GM23248 (cell line): ENCODE results near the gene THBS1. TPM values are rescaled to one million over a fixed set of nuclear protein-coding genes. Genes with fewer than 3 reads are reported as not detected.

Experiments used
- DNase-seq: peaks from one replicate; pipeline ENCODE4 v3.0.0-alpha.2; 2015
- H2AFZ ChIP-seq: fragments of 200-600 bp; sonication (generic); 2 replicates; pipeline ENCODE4 v1.6.1; 2016; ENCODE audit warnings: antibody characterized with exemption
- H3F3A ChIP-seq: fragments of 200-600 bp; sonication (generic); 2 replicates; pipeline ENCODE4 v1.6.1; 2016; ENCODE audit warnings: mild to moderate bottlenecking, antibody characterized with exemption, mixed run types; ENCODE audit not compliant: insufficient read depth
- H3K27ac ChIP-seq: fragments of 200-600 bp; sonication (generic); 2 replicates; pipeline ENCODE4 v1.5.1; 2016; ENCODE audit warnings: mild to moderate bottlenecking
- H3K27me3 ChIP-seq: fragments of 200-600 bp; sonication (generic); replicated peaks from 2 replicates; pipeline ENCODE4 v1.6.1; 2016; ENCODE audit warnings: mild to moderate bottlenecking; ENCODE audit not compliant: insufficient read depth
- H3K36me3 ChIP-seq: fragments of 200-600 bp; sonication (generic); 2 replicates; pipeline ENCODE4 v1.6.1; 2016; ENCODE audit warnings: low read depth, mild to moderate bottlenecking
- H3K4me1 ChIP-seq: fragments of 200-600 bp; sonication (generic); 2 replicates; pipeline ENCODE4 v1.6.1; 2016; ENCODE audit warnings: mild to moderate bottlenecking; ENCODE audit not compliant: insufficient read depth
- H3K4me2 ChIP-seq: fragments of 200-600 bp; sonication (generic); one replicate; pipeline ENCODE4 v1.6.1; 2016; ENCODE audit warnings: mild to moderate bottlenecking; ENCODE audit not compliant: unreplicated experiment
- H3K4me3 ChIP-seq: fragments of 200-600 bp; sonication (generic); 2 replicates; pipeline ENCODE4 v1.5.1; 2016; ENCODE audit warnings: mild to moderate bottlenecking
- H3K79me2 ChIP-seq: fragments of 200-600 bp; sonication (generic); 2 replicates; pipeline ENCODE4 v1.6.1; 2016; ENCODE audit warnings: mild to moderate bottlenecking; ENCODE audit not compliant: insufficient read depth
- H3K9ac ChIP-seq: fragments of 200-600 bp; sonication (generic); 2 replicates; pipeline ENCODE4 v1.6.1; 2016; ENCODE audit warnings: mild to moderate bottlenecking
- H3K9me2 ChIP-seq: fragments of 200-600 bp; sonication (generic); 2 replicates; pipeline ENCODE4 v1.6.1; 2016; ENCODE audit warnings: mixed run types, mild to moderate bottlenecking, moderate library complexity; ENCODE audit not compliant: insufficient read depth
- H3K9me3 ChIP-seq: fragments of 200-600 bp; sonication (generic); one replicate; pipeline ENCODE4 v1.6.1; 2017; ENCODE audit warnings: low read depth
- H4K20me1 ChIP-seq: fragments of 200-600 bp; sonication (generic); 2 replicates; pipeline ENCODE4 v1.6.0; 2016; ENCODE audit not compliant: insufficient read depth
- EZH2 ChIP-seq: fragments of 200-600 bp; sonication (generic); IDR thresholded peaks from 2 replicates; pipeline ENCODE4 v1.6.1; 2018; ENCODE audit warnings: antibody characterized with exemption, mild to moderate bottlenecking; ENCODE audit not compliant: insufficient read depth, poor library complexity, severe bottlenecking
- EZH2phosphoT487 ChIP-seq: fragments of 200-600 bp; sonication (generic); IDR thresholded peaks from 2 replicates; pipeline ENCODE4 v1.6.1; 2018; ENCODE audit warnings: antibody characterized with exemption, moderate library complexity, mild to moderate bottlenecking, low read depth; ENCODE audit not compliant: insufficient read depth
- WGBS, 2 experiments: methylation state at CpG; one replicate each; pipeline ENCODE4 v1.1.6; 2015 to 2017; ENCODE audit warnings: low lambda C conversion rate in 2 of 2, low coverage in 1 of 2; ENCODE audit errors: missing lambda C conversion rate in 2 of 2; 5-methylcytosine and 5-hydroxymethylcytosine counted together
- in situ Hi-C: fragments of 300-500 bp; cut with MboI; formaldehyde crosslinking; loops from 2 replicates; pipeline ENCODE4 v1.15.0; 2020
- polyA plus RNA-seq: library from polyadenylated mRNA; unstranded; fragments of >200 nt; fragmentation: Nextera tagmentation; extraction: Ambion mirVana; gene quantifications from 2 replicates; pipeline ENCODE4 v1.2.1, GENCODE V29; 2016
- total RNA-seq: library from RNA; depleted of rRNA; stranded (reverse); fragments of >200 nt; shearing (Covaris generic); gene quantifications from 2 replicates; pipeline ENCODE4 v1.2.3, GENCODE V29; 2014

Gene THBS1
- total and polyA plus RNA-seq, 2 experiments from 2014 or later, result 2,858 to 7,697 TPM

GRCh38 chr15:39628546-39629257 lies 47.8 kb downstream of the THBS1 start:
- no peak overlapping the region for H2AFZ ChIP-seq
- WGBS, 2 experiments, result 69 to 74% methylated on average over 9 of the region's 9 CpGs

GRCh38 chr15:39629371-39629770 lies 48.5 kb downstream of the THBS1 start:
- H3K9me2 ChIP-seq, result no peaks in the 10 kb centered on the region
- peak; percentile 42 for DNase-seq
- H3K36me3 ChIP-seq, result no peaks in the 10 kb centered on the region
- H4K20me1 ChIP-seq, result no peaks in the 10 kb centered on the region
- H3K4me3 ChIP-seq, result no peak overlapping the region
- in situ Hi-C loops, result no loop called here
- peaks cover 45% of the 10 kb centered on the region for H3K4me1 ChIP-seq
- no peak overlapping the region for H3K4me2 ChIP-seq
- no peaks in the 10 kb centered on the region for H3K9me3 ChIP-seq
- H2AFZ ChIP-seq, result no peak overlapping the region
- no peak overlapping the region for H3K27ac ChIP-seq
- H3K9ac ChIP-seq, result no peak overlapping the region
- TF ChIP-seq EZH2 (no peak), EZH2phosphoT487 (no peak)
- H3F3A ChIP-seq, result peaks cover 13% of the 10 kb centered on the region
- H3K27me3 ChIP-seq, result no peaks in the 10 kb centered on the region
- 79 to 86% methylated on average over 5 of the region's 5 CpGs for WGBS, 2 experiments
- H3K79me2 ChIP-seq, result no peaks in the 10 kb centered on the region

More at GRCh38 chr15:39628546-39629257, 47.8 kb downstream of the THBS1 start:
- H4K20me1 ChIP-seq, result no peaks in the 10 kb centered on the region
- DNase-seq, result no peak
- H3K9ac ChIP-seq, result no peak overlapping the region
- H3K4me2 ChIP-seq, result no peak overlapping the region
- peaks cover 19% of the 10 kb centered on the region for H3F3A ChIP-seq
- no peak overlapping the region for H3K4me3 ChIP-seq
- no peaks in the 10 kb centered on the region for H3K9me3 ChIP-seq
- H3K79me2 ChIP-seq, result no peaks in the 10 kb centered on the region
- TF ChIP-seq EZH2phosphoT487, result no peak
- TF ChIP-seq EZH2, result no peak
- no peaks in the 10 kb centered on the region for H3K27me3 ChIP-seq
- in situ Hi-C loops, result no loop called here
- H3K27ac ChIP-seq, result no peak overlapping the region
- H3K9me2 ChIP-seq, result no peaks in the 10 kb centered on the region
- no peaks in the 10 kb centered on the region for H3K36me3 ChIP-seq
- H3K4me1 ChIP-seq, result peaks cover 50% of the 10 kb centered on the region

GRCh38 chr15:39629906-39630305 lies 49.0 kb downstream of the THBS1 start:
- Histone ChIP-seq H3K27me3 (no peaks in the 10 kb centered on the region), H3K4me2 (no peak overlapping the region), H3K9me2 (no peaks in the 10 kb centered on the region), H2AFZ (no peak overlapping the region), H3F3A (peaks cover 10% of the 10 kb centered on the region), H3K27ac (no peak overlapping the region), H4K20me1 (no peaks in the 10 kb centered on the region), H3K9me3 (no peaks in the 10 kb centered on the region), H3K36me3 (no peaks in the 10 kb centered on the region), H3K79me2 (no peaks in the 10 kb centered on the region), H3K4me1 (peaks cover 41% of the 10 kb centered on the region), H3K9ac (no peak overlapping the region), H3K4me3 (no peak overlapping the region)
- in situ Hi-C loops, result no loop called here
- 54 to 73% methylated on average over 3 of the region's 3 CpGs for WGBS, 2 experiments
- DNase-seq, result no peak
- no peak for TF ChIP-seq EZH2phosphoT487

DNA sequence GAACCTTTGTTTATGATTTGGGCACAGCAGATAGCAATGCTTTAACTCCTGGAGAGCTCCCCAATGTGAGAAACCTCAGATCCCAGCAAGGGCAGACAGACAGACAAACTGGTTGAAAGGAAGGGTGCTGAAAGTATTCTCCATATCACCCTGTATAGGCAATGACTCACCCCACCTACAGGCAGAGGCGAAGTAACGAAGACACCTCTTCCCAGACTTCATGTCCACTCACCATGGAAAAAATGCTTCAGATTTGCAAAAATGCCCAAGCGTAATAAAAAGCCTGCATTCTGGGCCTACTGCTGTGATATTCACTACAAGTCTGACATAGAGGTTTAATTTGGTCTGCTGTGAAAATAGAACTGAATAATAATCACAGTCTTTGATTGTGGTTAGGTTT lies 50.5 kb downstream of the THBS1 start:
- 46 to 47% methylated on average over 3 of the region's 3 CpGs for WGBS, 2 experiments
- TF ChIP-seq EZH2, result no peak
- TF ChIP-seq EZH2phosphoT487, result no peak
- no peaks in the 10 kb centered on the region for H3K27me3 ChIP-seq
- in situ Hi-C loops, result no loop called here
- no peaks in the 10 kb centered on the region; the same call in none of the 2 replicates for H3F3A ChIP-seq
- H3K4me2 ChIP-seq, result no peak overlapping the region
- no peak overlapping the region for H2AFZ ChIP-seq
- H3K27ac ChIP-seq, result peak overlapping the region; percentile 43
- H3K36me3 ChIP-seq, result no peaks in the 10 kb centered on the region
- H3K9ac ChIP-seq, result no peak overlapping the region
- no peaks in the 10 kb centered on the region for H3K9me2 ChIP-seq
- H3K9me3 ChIP-seq, result no peaks in the 10 kb centered on the region
- no peaks in the 10 kb centered on the region for H3K79me2 ChIP-seq
- peak; percentile 75 for DNase-seq
- H4K20me1 ChIP-seq, result no peaks in the 10 kb centered on the region
- H3K4me3 ChIP-seq, result no peak overlapping the region
- peaks cover 26% of the 10 kb centered on the region for H3K4me1 ChIP-seq
